GM18909 (cell line): ENCODE data around the gene FOXP4.

Source experiments
- ATAC-seq: cut with Tn5 transposase; IDR thresholded peaks from one replicate; pipeline ENCODE4 v1.9.1; 2021; ENCODE audit warnings: mild to moderate bottlenecking; ENCODE audit not compliant: unreplicated experiment, poor library complexity

Gene FOXP4

GRCh38 chr6:41579088-41579610 is 33.0 kb downstream of the FOXP4 start:
- ATAC-seq = no peak

- no peak for ATAC-seq
Observed at GRCh38 chr6:41580690-41581089, 34.5 kb downstream of the FOXP4 start.

GRCh38 chr6:41581381-41581991 is 35.3 kb downstream of the FOXP4 start:
- ATAC-seq = no peak

DNA sequence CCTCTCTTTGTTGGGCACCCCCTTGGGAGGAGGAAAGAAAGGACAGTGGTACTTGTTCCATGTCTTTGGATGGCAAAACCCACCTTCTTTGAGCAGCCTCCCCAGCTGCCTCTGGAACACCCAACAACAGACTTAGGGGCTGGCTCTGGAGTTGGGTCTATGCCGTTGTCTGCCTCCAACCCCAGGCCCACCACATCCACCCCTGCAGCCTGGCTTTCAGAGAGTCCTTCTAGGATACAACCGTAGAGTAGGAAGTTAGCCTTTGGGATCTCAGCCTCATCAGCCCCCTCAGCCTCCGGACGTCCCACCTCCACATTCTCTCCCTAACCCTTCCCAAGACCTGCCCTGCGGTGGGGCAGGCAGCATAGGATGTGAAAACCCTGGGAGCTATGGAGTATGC is 36.4 kb downstream of the FOXP4 start:
- ATAC-seq = no peak

DNA sequence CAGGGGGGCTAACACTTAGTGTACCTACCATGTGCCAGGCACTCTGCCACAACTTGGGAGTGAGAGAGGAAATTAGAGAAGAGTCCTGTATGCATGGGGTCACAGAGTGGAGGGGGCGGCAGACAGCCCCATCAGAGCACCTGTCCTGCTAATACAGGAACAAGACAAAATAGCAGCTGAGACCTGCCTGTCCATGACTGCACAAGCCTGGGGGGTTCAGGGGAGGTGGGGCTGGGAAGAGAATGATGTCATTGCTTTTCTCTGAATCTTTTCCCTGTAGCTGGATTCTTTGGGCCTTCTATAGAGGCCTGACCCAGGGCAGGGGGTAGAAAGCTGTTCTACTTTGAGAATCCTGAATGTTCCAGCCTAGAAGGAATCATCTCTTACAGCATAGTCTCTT is 37.4 kb downstream of the FOXP4 start:
- ATAC-seq = no peak

GRCh38 chr6:41584205-41584604 is 38.0 kb downstream of the FOXP4 start:
- no peak for ATAC-seq

DNA sequence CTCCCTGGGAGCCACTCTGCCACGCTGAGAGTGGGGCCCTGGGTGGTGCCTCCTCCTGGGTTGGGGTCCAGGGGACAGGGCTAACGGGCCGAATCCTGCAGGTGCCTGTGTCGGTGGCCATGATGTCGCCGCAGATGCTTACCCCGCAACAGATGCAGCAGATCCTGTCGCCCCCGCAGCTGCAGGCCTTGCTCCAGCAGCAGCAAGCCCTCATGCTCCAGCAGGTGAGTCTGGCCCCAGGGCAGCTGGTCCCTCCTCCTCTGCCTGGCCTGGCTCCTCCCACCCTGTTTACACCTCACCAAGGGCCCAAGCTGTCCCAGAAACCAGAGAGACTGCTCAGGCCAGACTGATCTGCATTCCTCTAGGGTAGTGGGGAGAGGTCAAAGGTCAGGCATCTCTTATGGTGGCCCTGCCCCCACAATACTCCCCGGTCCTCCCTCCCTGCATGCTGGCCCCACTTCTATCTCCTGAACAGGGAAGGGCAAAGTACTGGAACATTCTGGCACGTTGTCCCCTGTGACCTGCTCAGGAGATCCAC is 38.6 kb downstream of the FOXP4 start:
- ATAC-seq = no peak

GRCh38 chr6:41585605-41586004 is 39.4 kb downstream of the FOXP4 start:
- no peak for ATAC-seq

- ATAC-seq = no peak
Observed at GRCh38 chr6:41586252-41587007, 40.2 kb downstream of the FOXP4 start.

- no peak for ATAC-seq
Observed at GRCh38 chr6:41587131-41587879, 41.1 kb downstream of the FOXP4 start.

DNA sequence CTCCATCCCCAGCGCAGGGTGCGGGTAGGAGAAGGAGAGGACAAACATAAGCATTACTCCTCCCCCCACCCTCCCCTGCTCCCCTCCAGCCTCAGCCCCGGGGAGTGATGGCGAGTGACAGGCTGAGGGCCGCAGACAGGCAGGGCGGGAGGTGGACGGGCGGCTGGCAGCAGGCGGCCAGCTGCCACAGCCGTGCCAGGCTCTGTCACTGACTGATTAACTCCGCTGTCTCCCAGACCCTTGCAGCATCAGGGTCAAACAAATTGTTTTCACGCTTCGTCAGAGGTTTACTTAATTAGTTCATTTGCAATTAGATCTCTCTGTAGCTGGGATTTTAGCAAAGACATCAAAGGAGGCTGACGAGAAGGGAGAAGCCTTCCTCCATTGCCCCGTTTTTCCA is 41.9 kb downstream of the FOXP4 start:
- no peak for ATAC-seq

- no peak for ATAC-seq
Observed at GRCh38 chr6:41589223-41589622, 43.0 kb downstream of the FOXP4 start.

GRCh38 chr6:41589636-41590622 is 43.7 kb downstream of the FOXP4 start:
- ATAC-seq = no peak

DNA sequence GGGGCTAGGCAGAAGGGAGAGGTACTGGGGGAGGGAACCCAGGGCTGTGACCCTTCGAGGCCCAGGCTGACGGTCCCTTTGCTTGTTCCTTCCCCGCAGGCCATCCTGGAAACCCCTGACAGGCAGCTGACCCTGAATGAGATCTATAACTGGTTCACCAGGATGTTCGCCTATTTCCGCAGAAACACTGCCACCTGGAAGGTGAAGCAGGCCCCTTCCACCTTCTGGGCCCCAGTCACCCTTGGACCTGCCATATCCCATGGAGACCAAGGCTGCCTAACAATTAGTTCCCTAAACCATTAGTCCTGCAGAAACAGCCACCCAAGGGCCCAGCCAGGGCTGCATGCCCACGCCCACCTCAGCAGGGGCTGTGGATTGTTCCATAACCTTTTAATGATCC is 44.9 kb downstream of the FOXP4 start:
- ATAC-seq = no peak

DNA sequence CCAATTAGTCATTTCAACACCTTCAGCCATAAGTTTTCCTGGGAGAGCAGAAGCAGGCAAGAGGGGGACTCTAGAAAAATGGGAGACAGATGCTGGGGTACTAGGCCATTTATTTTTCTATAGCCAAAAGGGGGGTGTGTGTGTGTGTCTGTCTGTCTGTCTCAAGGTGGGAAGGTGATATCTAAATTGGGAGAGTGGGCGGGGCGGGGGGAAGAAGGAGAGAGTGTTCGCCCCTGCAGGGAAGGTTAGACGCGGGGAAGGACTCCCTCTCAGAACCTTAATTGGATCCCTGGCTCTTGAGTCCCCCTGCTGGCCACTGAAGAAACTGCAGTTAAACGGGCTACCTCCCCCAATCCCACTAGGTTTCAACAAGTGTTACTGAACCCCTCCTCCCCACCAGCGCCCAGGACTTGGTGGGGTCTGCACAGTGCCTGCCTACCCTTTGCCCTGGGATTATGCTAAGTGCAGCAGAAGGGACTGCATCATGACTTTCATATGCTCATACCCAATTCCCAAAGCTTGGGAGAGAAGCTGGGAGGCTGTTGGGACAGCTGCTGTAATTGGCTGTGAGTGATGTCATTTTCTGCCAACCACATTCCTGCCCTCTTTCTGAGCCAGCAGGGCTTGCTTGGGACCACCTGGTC is 45.8 kb downstream of the FOXP4 start:
- ATAC-seq = no peak

DNA sequence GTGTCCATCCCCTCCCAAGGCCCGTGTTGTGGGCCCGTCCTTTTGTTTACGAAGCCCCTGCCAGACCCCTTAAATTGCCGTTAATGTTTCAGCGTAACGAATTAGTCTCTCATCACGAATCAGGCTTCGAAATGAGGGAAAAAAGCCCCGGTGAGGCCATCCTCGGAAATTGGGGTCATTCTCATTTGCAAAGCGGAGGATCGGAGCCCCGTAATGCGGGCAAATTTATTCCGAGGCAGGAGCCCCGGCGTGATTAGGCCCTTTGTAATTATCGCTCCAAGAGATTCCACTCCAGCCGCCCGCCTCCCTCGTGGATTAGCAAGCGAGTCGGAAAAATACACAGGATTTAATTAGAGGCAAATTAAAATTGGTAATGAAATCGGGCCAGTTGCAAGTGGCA is 47.2 kb downstream of the FOXP4 start:
- no peak for ATAC-seq

GRCh38 chr6:41593839-41594238 is 47.7 kb downstream of the FOXP4 start:
- ATAC-seq = no peak

DNA sequence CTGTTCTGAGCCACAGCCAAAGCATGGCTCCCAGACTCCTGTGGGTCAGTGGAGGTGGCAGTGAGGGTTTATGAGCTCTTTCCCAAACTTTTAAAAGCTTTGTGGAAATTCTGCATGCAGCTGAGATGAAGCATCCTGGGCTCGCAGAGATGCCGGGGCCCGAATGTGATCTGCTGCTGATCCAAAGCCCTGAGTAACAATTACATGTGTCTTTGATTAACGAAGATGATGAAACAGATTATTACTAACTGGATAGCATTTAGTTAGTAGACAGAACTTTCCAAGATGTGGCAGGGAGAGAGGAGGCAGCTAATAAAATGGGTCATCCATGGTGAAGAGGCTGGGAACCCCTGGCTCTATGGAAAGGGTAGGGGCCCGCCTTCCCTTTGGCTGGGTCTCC is 48.1 kb downstream of the FOXP4 start:
- no peak for ATAC-seq

- ATAC-seq = no peak
Observed at GRCh38 chr6:41594766-41595165, 48.6 kb downstream of the FOXP4 start.
